ENCODE results near the gene UBE2D1. TPM values are rescaled to one million over a fixed set of nuclear protein-coding genes. Genes with fewer than 3 reads are reported as not detected.

The UBE2D1 gene
- total and polyA plus RNA-seq, 2 of the 13 experiments (the other 11 are each of a cell fraction or from before 2014, with no cell fraction given): 6.2 to 13.8 TPM

- TF ChIP-seq RFXAP (CRISPR knock-in tag; IDR thresholded peaks at IDR 0.05; ENCODE audit: borderline replicate concordance) (no peak), ZNF597 (CRISPR knock-in tag; IDR thresholded peaks at IDR 0.05) (no peak), ATRX (CRISPR knock-in tag; IDR thresholded peaks at IDR 0.05; ENCODE audit: borderline replicate concordance) (no peak), GLMP (CRISPR knock-in tag; IDR thresholded peaks at IDR 0.05; ENCODE audit: borderline replicate concordance) (no peak), ZNF12 (CRISPR knock-in tag; IDR thresholded peaks at IDR 0.05) (peak; percentile 62), ZBTB3 (CRISPR knock-in tag; IDR thresholded peaks at IDR 0.05; ENCODE audit: borderline replicate concordance, low read depth) (no peak), DPF2 (CRISPR knock-in tag; IDR thresholded peaks at IDR 0.05; ENCODE audit: borderline replicate concordance, low read depth) (0 out of 2 replicates have a peak, but pooled peaks have one; percentile 23), NR2C2 (CRISPR knock-in tag; IDR thresholded peaks at IDR 0.05; ENCODE audit: borderline replicate concordance) (peak; percentile 39; the same call in 1 of the 2 replicates), MXD4 (CRISPR knock-in tag; IDR thresholded peaks at IDR 0.05) (no peak), PAXIP1 (CRISPR knock-in tag; conservative IDR thresholded peaks at IDR 0.05) (peak; percentile 61), TFE3 (CRISPR knock-in tag; IDR thresholded peaks at IDR 0.05) (no peak), NFIC (IDR thresholded peaks at IDR 0.05; ENCODE audit: low read length) (peak; percentile 36; the same call in 1 of the 2 replicates), NR0B2 (CRISPR knock-in tag; IDR thresholded peaks at IDR 0.05) (no peak), ZNF788 (CRISPR knock-in tag; IDR thresholded peaks at IDR 0.05; ENCODE audit: borderline replicate concordance) (no peak), PHF21A (CRISPR knock-in tag; IDR thresholded peaks at IDR 0.05) (peak; percentile 4; the same call in 1 of the 2 replicates), SKI (IDR thresholded peaks at IDR 0.05; ENCODE audit: partially characterized antibody) (no peak), TARDBP (CRISPR knock-in tag; IDR thresholded peaks at IDR 0.05) (peak; percentile 46; the same call in 1 of the 2 replicates), FOXA1 (IDR thresholded peaks at IDR 0.05) (no peak), FOXA1 (CRISPR knock-in tag; IDR thresholded peaks at IDR 0.05) (0 out of 2 replicates have a peak, but pooled peaks have one; percentile 16), KLF6 (CRISPR knock-in tag; IDR thresholded peaks at IDR 0.05) (no peak), MAFG (CRISPR knock-in tag; IDR thresholded peaks at IDR 0.05) (no peak), SP140L (CRISPR knock-in tag; IDR thresholded peaks at IDR 0.05; ENCODE audit: borderline replicate concordance) (no peak), HDAC2 (CRISPR knock-in tag; IDR thresholded peaks at IDR 0.05) (0 out of 2 replicates have a peak, but pooled peaks have one; percentile 27)
Observed at GRCh38 chr10:58322072-58322834, 12.6 kb upstream of the UBE2D1 start (continued).

Measured in HepG2 (cell line).